DOHH2 (cell line): Measurements from ENCODE around the gene GPC6.

Source experiments
- H3F3A ChIP-seq: fragments of 200-600 bp; sonication (generic), shearing (Covaris generic); 2 replicates; pipeline ENCODE4 v1.6.0; 2016; ENCODE audit warnings: antibody characterized with exemption, mild to moderate bottlenecking; ENCODE audit not compliant: control insufficient read depth, insufficient read depth
- H3K27ac ChIP-seq: fragments of 200-600 bp; sonication (generic); 2 replicates; pipeline ENCODE4 v1.5.1; 2014; ENCODE audit warnings: low read depth, mild to moderate bottlenecking, low read length, moderate library complexity
- H3K27me3 ChIP-seq: fragments of 200-600 bp; sonication (generic); 2 replicates; pipeline ENCODE4 v1.6.1; 2014; ENCODE audit warnings: mild to moderate bottlenecking, low read length, mixed read lengths; ENCODE audit not compliant: control insufficient read depth
- H3K36me3 ChIP-seq: fragments of 200-600 bp; sonication (generic); 2 replicates; pipeline ENCODE4 v1.6.1; 2014; ENCODE audit warnings: mild to moderate bottlenecking, low read length, moderate library complexity, mixed read lengths; ENCODE audit not compliant: control insufficient read depth
- H3K4me1 ChIP-seq: fragments of 200-600 bp; sonication (generic); 2 replicates; pipeline ENCODE4 v1.6.1; 2014; ENCODE audit warnings: mild to moderate bottlenecking, low read length, mixed read lengths; ENCODE audit not compliant: control insufficient read depth
- H3K4me2 ChIP-seq: fragments of 200-600 bp; sonication (generic); 2 replicates; pipeline ENCODE4 v1.6.0; 2014; ENCODE audit warnings: mild to moderate bottlenecking, low read length, moderate library complexity
- H3K4me3 ChIP-seq: fragments of 200-600 bp; sonication (generic); 2 replicates; pipeline ENCODE4 v1.5.1; 2014; ENCODE audit warnings: mild to moderate bottlenecking, low read length, mixed read lengths
- H3K79me2 ChIP-seq: fragments of 200-600 bp; sonication (generic); 2 replicates; pipeline ENCODE4 v1.6.1; 2014; ENCODE audit warnings: mild to moderate bottlenecking, low read length, mixed read lengths; ENCODE audit not compliant: control insufficient read depth
- H3K9me2 ChIP-seq: fragments of 200-600 bp; sonication (generic); replicated peaks from 2 replicates; pipeline ENCODE4 v1.6.1; 2014; ENCODE audit warnings: mild to moderate bottlenecking, low read length, mixed read lengths; ENCODE audit not compliant: control insufficient read depth
- H3K9me3 ChIP-seq: fragments of 200-600 bp; sonication (generic); 2 replicates; pipeline ENCODE4 v1.6.1; 2014; ENCODE audit warnings: antibody characterized with exemption, low read length, mixed read lengths; ENCODE audit not compliant: control insufficient read depth, insufficient read depth
- H4K20me1 ChIP-seq: fragments of 200-600 bp; sonication (generic); 2 replicates; pipeline ENCODE4 v1.6.0; 2014; ENCODE audit warnings: low read depth, mild to moderate bottlenecking, antibody characterized with exemption, low read length, moderate library complexity; ENCODE audit not compliant: control insufficient read depth, insufficient read depth
- CTCF ChIP-seq: fragments of 200-600 bp; sonication (generic); IDR thresholded peaks from one replicate; pipeline ENCODE4 v1.5.1; 2014; ENCODE audit warnings: antibody characterized with exemption, mild to moderate bottlenecking, low read depth, low read length; ENCODE audit not compliant: poor library complexity, severe bottlenecking
- EZH2phosphoT487 ChIP-seq: fragments of 200-600 bp; sonication (generic); IDR thresholded peaks from 2 replicates; pipeline ENCODE4 v1.6.1; 2017; ENCODE audit warnings: borderline replicate concordance, mild to moderate bottlenecking, antibody characterized with exemption, low read length, moderate library complexity, mixed read lengths

GPC6 gene

GRCh38 chr13:94030415-94031119 lies 804.0 kb downstream of the GPC6 start:
- no peaks in the 10 kb centered on the region; the same call in 1 of the 2 replicates for H3K9me2 ChIP-seq
- no peaks in the 10 kb centered on the region for H3K4me1 ChIP-seq
- H3K4me3 ChIP-seq: no peak overlapping the region
- no peak overlapping the region for H3K27ac ChIP-seq
- H3K4me2 ChIP-seq: no peak overlapping the region
- TF ChIP-seq EZH2phosphoT487: no peak
- no peaks in the 10 kb centered on the region for H3K36me3 ChIP-seq
- no peaks in the 10 kb centered on the region for H3F3A ChIP-seq
- no peaks in the 10 kb centered on the region for H3K79me2 ChIP-seq
- H3K9me3 ChIP-seq: no peaks in the 10 kb centered on the region
- H3K27me3 ChIP-seq: no peaks in the 10 kb centered on the region
- no peaks in the 10 kb centered on the region for H4K20me1 ChIP-seq

- Histone ChIP-seq H3F3A (no peaks in the 10 kb centered on the region), H3K4me1 (no peaks in the 10 kb centered on the region), H3K9me3 (no peaks in the 10 kb centered on the region), H3K9me2 (no peaks in the 10 kb centered on the region; the same call in 1 of the 2 replicates), H4K20me1 (no peaks in the 10 kb centered on the region), H3K27ac (no peak overlapping the region), H3K4me2 (no peak overlapping the region), H3K27me3 (no peaks in the 10 kb centered on the region), H3K79me2 (no peaks in the 10 kb centered on the region), H3K4me3 (no peak overlapping the region), H3K36me3 (no peaks in the 10 kb centered on the region)
- TF ChIP-seq CTCF: no peak
- TF ChIP-seq EZH2phosphoT487: no peak
These were observed 805.0 kb downstream of the GPC6 start for GRCh38 chr13:94031609-94032008.

- no peaks in the 10 kb centered on the region; the same call in 1 of the 2 replicates for H3K9me2 ChIP-seq
- TF ChIP-seq EZH2phosphoT487 (no peak), CTCF (no peak)
- H3K9me3 ChIP-seq: no peaks in the 10 kb centered on the region
- no peaks in the 10 kb centered on the region for H3K79me2 ChIP-seq
- no peak overlapping the region for H3K4me2 ChIP-seq
- H3K4me1 ChIP-seq: no peaks in the 10 kb centered on the region
- H3K27me3 ChIP-seq: no peaks in the 10 kb centered on the region
- no peaks in the 10 kb centered on the region for H3K36me3 ChIP-seq
- no peaks in the 10 kb centered on the region for H3F3A ChIP-seq
- no peaks in the 10 kb centered on the region for H4K20me1 ChIP-seq
- no peak overlapping the region for H3K4me3 ChIP-seq
- H3K27ac ChIP-seq: no peak overlapping the region
These were observed 806.5 kb downstream of the GPC6 start for GRCh38 chr13:94033098-94033497.

GRCh38 chr13:94033830-94034642 lies 807.4 kb downstream of the GPC6 start:
- H3K79me2 ChIP-seq: no peaks in the 10 kb centered on the region
- no peak overlapping the region for H3K4me3 ChIP-seq
- H4K20me1 ChIP-seq: no peaks in the 10 kb centered on the region
- no peaks in the 10 kb centered on the region for H3K27me3 ChIP-seq
- H3F3A ChIP-seq: no peaks in the 10 kb centered on the region
- H3K27ac ChIP-seq: no peak overlapping the region
- TF ChIP-seq CTCF: no peak
- no peak for TF ChIP-seq EZH2phosphoT487
- H3K4me2 ChIP-seq: no peak overlapping the region
- no peaks in the 10 kb centered on the region; the same call in 1 of the 2 replicates for H3K9me2 ChIP-seq
- no peaks in the 10 kb centered on the region for H3K36me3 ChIP-seq
- no peaks in the 10 kb centered on the region for H3K4me1 ChIP-seq
- no peaks in the 10 kb centered on the region for H3K9me3 ChIP-seq
